HCT116 (cell line): Measurements from ENCODE around the gene CCDC30. TPM values are rescaled to one million over a fixed set of nuclear protein-coding genes. Genes with fewer than 3 reads are reported as not detected.
"Not testable (repeated sequence)": the region's sequence is repeated elsewhere in the genome, so short reads cannot be mapped to it uniquely, and the experiment has no call there.

Source experiments
- ATAC-seq: fragments of 200-7000 bp; cut with Tn5 transposase; 2 replicates; pipeline ENCODE4 v1.9.1; 2020; ENCODE audit warnings: mild to moderate bottlenecking, moderate library complexity
- BruUV-seq: library from RNA; stranded (reverse); fragments of 400-500 nt; replicated peaks from 2 replicates; lab custom pipeline; 2021; lab: Mats Ljungman, UMichigan
- CTCF ChIA-PET: fragments of 300-600 bp; sonication (Branson Sonifier 250); formaldehyde crosslinking; loops from one replicate; lab custom pipeline; 2021; ENCODE audit warnings: antibody characterized with exemption; lab: Charles Lee
- POLR2A ChIA-PET: fragments of 300-600, 350-600 bp; sonication (Branson Sonifier 250); formaldehyde crosslinking; loops from one replicate; lab custom pipeline; 2021; ENCODE audit warnings: antibody characterized with exemption; lab: Charles Lee
- RAD21 ChIA-PET, 2 experiments: fragments of 300-600 bp; sonication (Branson Sonifier 250); formaldehyde crosslinking; loops; one replicate each; lab custom pipeline; 2023; ENCODE audit warnings: low total read pairs in 2 of 2; ENCODE audit not compliant: uncharacterized antibody in 2 of 2, unreplicated experiment in 2 of 2, low non-redundant PET in 1 of 2; lab: Charles Lee
- DNase-seq: peaks from one replicate; pipeline ENCODE4 v3.0.0-alpha.2; 2010; ENCODE audit warnings: low read depth, low spot score
- H2AFZ ChIP-seq: fragments of 200-600 bp; shearing (Covaris generic), sonication (generic); 2 replicates; pipeline ENCODE4 v1.6.1; 2017; ENCODE audit warnings: low read depth, mixed run types, mixed read lengths, antibody characterized with exemption, low read length; ENCODE audit not compliant: poor library complexity, severe bottlenecking
- H3K27ac ChIP-seq: 2 replicates; pipeline ENCODE4 v1.5.1; 2012; ENCODE audit warnings: low read depth, low read length
- H3K27me3 ChIP-seq: fragments of 200-600 bp; sonication (generic); 2 replicates; pipeline ENCODE4 v1.6.1; 2016; ENCODE audit warnings: mixed run types, low read length, mixed read lengths; ENCODE audit not compliant: insufficient read depth
- H3K36me3 ChIP-seq, 2 experiments: fragments of 200-500 bp in 1 of 2; fragments of 200-600 bp in 1 of 2; sonication (Bioruptor generic) in 1 of 2; sonication (generic) in 1 of 2; 2 replicates each; pipeline versions ENCODE4 v1.5.1 to v1.6.1; 2014 to 2016; ENCODE audit warnings: low read length in 2 of 2, inconsistent platforms in 1 of 2, mixed read lengths in 1 of 2, mixed run types in 1 of 2; ENCODE audit not compliant: insufficient read depth in 2 of 2, control insufficient read depth in 1 of 2
- H3K4me1 ChIP-seq, 2 experiments: fragments of 200-600 bp in 1 of 2; sonication (generic) in 1 of 2; 2 replicates each; pipeline versions ENCODE4 v1.5.1 to v1.6.1; 2012 to 2017; ENCODE audit warnings: low read length in 2 of 2, inconsistent platforms in 1 of 2, mild to moderate bottlenecking in 1 of 2, mixed read lengths in 1 of 2, mixed run types in 1 of 2, moderate library complexity in 1 of 2; ENCODE audit not compliant: insufficient read depth in 2 of 2, control insufficient read depth in 1 of 2
- H3K4me2 ChIP-seq: fragments of 200-600 bp; sonication (generic); 2 replicates; pipeline ENCODE4 v1.6.1; 2017; ENCODE audit warnings: mixed run types, low read length, mixed read lengths
- H3K4me3 ChIP-seq, 2 experiments: fragments of 200-600 bp in 1 of 2; sonication (generic) in 1 of 2; replicated peaks in 1 of 2; 2 replicates each; pipeline ENCODE4 v1.5.1; 2011 to 2016; ENCODE audit warnings: low read length in 2 of 2, control low read depth in 1 of 2, low read depth in 1 of 2, mild to moderate bottlenecking in 1 of 2, mixed read lengths in 1 of 2, mixed run types in 1 of 2
- H3K79me2 ChIP-seq: fragments of 200-600 bp; sonication (generic); 2 replicates; pipeline ENCODE4 v1.6.1; 2017; ENCODE audit warnings: mild to moderate bottlenecking, mixed run types, low read length, moderate library complexity, mixed read lengths; ENCODE audit not compliant: insufficient read depth
- H3K9ac ChIP-seq: fragments of 200-600 bp; sonication (generic); 2 replicates; pipeline ENCODE4 v1.6.1; 2016; ENCODE audit warnings: low read length, mixed read lengths
- H3K9me2 ChIP-seq: fragments of 200-600 bp; sonication (generic), shearing (Covaris generic); 2 replicates; pipeline ENCODE4 v1.6.1; 2017; ENCODE audit warnings: mixed run types, mild to moderate bottlenecking, moderate library complexity; ENCODE audit not compliant: insufficient read depth
- H3K9me3 ChIP-seq, 2 experiments: fragments of 200-500 bp in 1 of 2; fragments of 200-600 bp in 1 of 2; sonication (Bioruptor generic) in 1 of 2; sonication (generic) in 1 of 2; 2 replicates each; pipeline ENCODE4 v1.6.1; 2014 to 2017; ENCODE audit warnings: low read length in 2 of 2, mixed read lengths in 2 of 2, inconsistent platforms in 1 of 2, low read depth in 1 of 2, mild to moderate bottlenecking in 1 of 2, mixed run types in 1 of 2, moderate library complexity in 1 of 2; ENCODE audit not compliant: control insufficient read depth in 1 of 2, insufficient read depth in 1 of 2
- H4K20me1 ChIP-seq: fragments of 200-600 bp; sonication (generic), shearing (Covaris generic); 2 replicates; pipeline ENCODE4 v1.6.1; 2017; ENCODE audit warnings: mixed run types, mild to moderate bottlenecking, moderate library complexity; ENCODE audit not compliant: insufficient read depth
- ATF3 ChIP-seq: IDR thresholded peaks from 2 replicates; pipeline ENCODE4 v1.6.1; 2012
- CBX3 ChIP-seq: IDR thresholded peaks from 2 replicates; pipeline ENCODE4 v1.6.1; 2012; ENCODE audit warnings: low read depth
- ELF1 ChIP-seq: IDR thresholded peaks from 2 replicates; pipeline ENCODE4 v1.6.1; 2012; ENCODE audit warnings: low read depth, borderline replicate concordance
- EZH2phosphoT487 ChIP-seq: fragments of 200-600 bp; IDR thresholded peaks from 2 replicates; pipeline ENCODE4 v1.6.1; 2018; ENCODE audit warnings: antibody characterized with exemption, borderline replicate concordance
- JUND ChIP-seq: IDR thresholded peaks from 2 replicates; pipeline ENCODE4 v1.6.1; 2012
- MAX ChIP-seq: IDR thresholded peaks from 2 replicates; pipeline ENCODE4 v1.6.1; 2012
- POLR2A ChIP-seq: IDR thresholded peaks from 2 replicates; pipeline ENCODE4 v1.7.0; 2011; ENCODE audit warnings: borderline replicate concordance; ENCODE audit not compliant: insufficient read depth, insufficient read length; ENCODE audit errors: extremely low read depth
- POLR2AphosphoS5 ChIP-seq: IDR thresholded peaks from 2 replicates; pipeline ENCODE4 v1.6.1; 2011; ENCODE audit warnings: mild to moderate bottlenecking, low read depth, low read length, moderate library complexity
- RAD21 ChIP-seq: IDR thresholded peaks from 2 replicates; pipeline ENCODE4 v1.6.1; 2012; ENCODE audit warnings: low read depth, mild to moderate bottlenecking
- SIN3A ChIP-seq: IDR thresholded peaks from 2 replicates; pipeline ENCODE4 v1.6.1; 2012; ENCODE audit warnings: low read depth
- SP1 ChIP-seq: IDR thresholded peaks from 2 replicates; pipeline ENCODE4 v1.6.1; 2012; ENCODE audit warnings: low read depth
- SRF ChIP-seq: IDR thresholded peaks from 2 replicates; pipeline ENCODE4 v1.6.1; 2012; ENCODE audit warnings: low read depth
- YY1 ChIP-seq: IDR thresholded peaks from 2 replicates; pipeline ENCODE4 v1.6.1; 2011; ENCODE audit warnings: low read length, low read depth, moderate library complexity, mild to moderate bottlenecking; ENCODE audit not compliant: insufficient replicate concordance; ENCODE audit errors: extremely low read depth
- ZFX ChIP-seq: fragments of 450-650 bp; IDR thresholded peaks from 2 replicates; pipeline ENCODE4 v1.6.1; 2017
- ZNF274 ChIP-seq: fragments of 200-500 bp; sonication (Bioruptor generic); IDR thresholded peaks from 2 replicates; pipeline ENCODE4 v1.6.1; 2014; ENCODE audit warnings: mild to moderate bottlenecking, low read depth, low read length, inconsistent platforms
- intact Hi-C: fragments of 100-400 bp; cut with micrococcal nuclease; formaldehyde crosslinking; loops from 2 replicates; pipeline ENCODE4 v1.10.0; 2022
- total RNA-seq: library from RNA; stranded (reverse); gene quantifications from one replicate; pipeline ENCODE4 v1.2.1, GENCODE V29; 2021; ENCODE audit not compliant: unreplicated experiment
- TF ChIP-seq, protein P1 (sequence below), 3 experiments: fragments of 200-600 bp in 1 of 3; sonication (generic) in 1 of 3; IDR thresholded peaks in 2 of 3; conservative IDR thresholded peaks in 1 of 3; 2 replicates each; pipeline ENCODE4 v1.5.1; 2012 to 2017; ENCODE audit warnings: low read depth in 2 of 3, low read length in 2 of 3, antibody characterized with exemption in 1 of 3, borderline replicate concordance in 1 of 3, control low read depth in 1 of 3, mild to moderate bottlenecking in 1 of 3, mixed read lengths in 1 of 3, mixed run types in 1 of 3, moderate library complexity in 1 of 3; ENCODE audit not compliant: insufficient read depth in 1 of 3

Gene CCDC30
- total RNA-seq, 1 experiment from 2014 or later = 2.0 TPM

DNA sequence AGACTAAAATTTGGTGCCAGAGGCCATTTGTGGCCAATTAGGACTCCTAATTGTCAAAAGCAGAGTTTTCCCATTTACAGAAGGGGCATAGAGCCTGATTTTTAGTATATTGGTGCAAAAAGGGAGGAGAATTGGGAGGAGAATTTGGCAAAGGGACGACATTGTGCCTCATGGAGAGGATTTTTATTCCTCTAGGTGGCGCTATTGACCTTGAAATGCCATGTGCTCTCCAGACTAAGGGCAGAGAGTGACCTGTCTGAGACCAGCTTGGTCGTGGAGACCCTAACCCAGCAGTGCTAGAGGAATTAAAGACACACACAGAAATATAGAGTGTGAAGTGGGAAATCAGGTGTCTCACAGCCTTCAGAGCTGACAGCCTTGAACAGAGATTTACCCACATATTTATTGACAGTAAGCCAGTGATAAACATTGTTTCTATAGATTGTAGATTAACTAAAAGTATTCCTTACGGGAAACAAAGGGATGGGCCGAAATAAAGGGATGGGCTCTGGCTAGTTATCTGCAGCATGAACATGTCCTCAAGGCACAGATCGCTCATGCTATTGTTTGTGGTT lies 48.6 kb downstream of the CCDC30 start:
- H3K9me3 ChIP-seq, H3K36me3 ChIP-seq, H3K79me2 ChIP-seq, H3K9me2 ChIP-seq, H3K4me3 ChIP-seq, DNase-seq, intact Hi-C loops, H3K27me3 ChIP-seq, H3K27ac ChIP-seq, H3K4me1 ChIP-seq, POLR2A ChIA-PET, H2AFZ ChIP-seq, H4K20me1 ChIP-seq, CTCF ChIA-PET, RAD21 ChIA-PET, H3K9ac ChIP-seq, H3K4me2 ChIP-seq, BruUV-seq: not testable (repeated sequence)
- TF ChIP-seq, protein P1, sequence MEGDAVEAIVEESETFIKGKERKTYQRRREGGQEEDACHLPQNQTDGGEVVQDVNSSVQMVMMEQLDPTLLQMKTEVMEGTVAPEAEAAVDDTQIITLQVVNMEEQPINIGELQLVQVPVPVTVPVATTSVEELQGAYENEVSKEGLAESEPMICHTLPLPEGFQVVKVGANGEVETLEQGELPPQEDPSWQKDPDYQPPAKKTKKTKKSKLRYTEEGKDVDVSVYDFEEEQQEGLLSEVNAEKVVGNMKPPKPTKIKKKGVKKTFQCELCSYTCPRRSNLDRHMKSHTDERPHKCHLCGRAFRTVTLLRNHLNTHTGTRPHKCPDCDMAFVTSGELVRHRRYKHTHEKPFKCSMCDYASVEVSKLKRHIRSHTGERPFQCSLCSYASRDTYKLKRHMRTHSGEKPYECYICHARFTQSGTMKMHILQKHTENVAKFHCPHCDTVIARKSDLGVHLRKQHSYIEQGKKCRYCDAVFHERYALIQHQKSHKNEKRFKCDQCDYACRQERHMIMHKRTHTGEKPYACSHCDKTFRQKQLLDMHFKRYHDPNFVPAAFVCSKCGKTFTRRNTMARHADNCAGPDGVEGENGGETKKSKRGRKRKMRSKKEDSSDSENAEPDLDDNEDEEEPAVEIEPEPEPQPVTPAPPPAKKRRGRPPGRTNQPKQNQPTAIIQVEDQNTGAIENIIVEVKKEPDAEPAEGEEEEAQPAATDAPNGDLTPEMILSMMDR (IDR thresholded peaks at IDR 0.05 in 2 of 3, conservative IDR thresholded peaks at IDR 0.05 in 1 of 3; ENCODE audit: borderline replicate concordance in 1 of 3, insufficient read depth in 1 of 3, low read depth in 2 of 3, low read length in 2 of 3) = peak; percentile 22 to 60 (median 36); a peak in 5 of 6 replicates
- peak; percentile 65 for TF ChIP-seq RAD21
- ATAC-seq = 0 out of 2 replicates have a peak, but pooled peaks have one; percentile 61

DNA sequence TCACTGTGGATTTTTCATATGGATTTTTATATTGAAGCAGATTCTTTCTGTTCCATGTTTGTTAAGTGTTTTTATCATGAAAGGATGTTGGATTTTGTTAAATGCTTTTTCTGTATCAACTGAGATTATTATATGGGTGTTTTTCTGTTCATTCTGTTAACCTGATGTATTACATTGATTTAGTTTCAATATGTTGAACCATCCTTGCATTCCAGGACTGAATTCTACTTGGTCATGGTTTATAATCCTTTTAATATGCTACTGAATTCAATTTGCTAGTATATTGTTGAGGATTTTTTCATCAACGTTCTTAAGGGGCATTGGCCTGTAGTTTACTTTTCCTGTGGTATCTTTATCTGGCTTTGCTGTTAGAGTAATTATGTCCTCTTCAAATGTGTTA lies 55.8 kb downstream of the CCDC30 start:
- ChIA-PET POLR2A (no interaction called here), RAD21 (no interaction called here), CTCF (no interaction called here)
- H4K20me1 ChIP-seq = no peaks in the 10 kb centered on the region
- no peaks in the 10 kb centered on the region for H3K36me3 ChIP-seq
- H3K79me2 ChIP-seq = no peaks in the 10 kb centered on the region
- DNase-seq (no peak), ATAC-seq (no peak)
- no peak overlapping the region for H3K4me3 ChIP-seq
- no peaks in the 10 kb centered on the region for H3K9me2 ChIP-seq
- intact Hi-C loops = no loop called here
- H3K4me2 ChIP-seq = no peak overlapping the region
- no peak overlapping the region for H3K9ac ChIP-seq
- H3K27ac ChIP-seq = no peak overlapping the region
- no peaks in the 10 kb centered on the region for H3K27me3 ChIP-seq
- H2AFZ ChIP-seq = no peak overlapping the region
- no peaks in the 10 kb centered on the region for H3K4me1 ChIP-seq
- BruUV-seq = no TSS peak
- H3K9me3 ChIP-seq = peaks cover 0 to 5% of the 10 kb centered on the region in 2 experiments; a peak in 2 of 4 replicates
- TF ChIP-seq MAX = no peak
- TF ChIP-seq SP1 = no peak
- no peak for TF ChIP-seq JUND
- no peak for TF ChIP-seq SIN3A
- TF ChIP-seq EZH2phosphoT487 = no peak
- no peak for TF ChIP-seq ELF1
- no peak for TF ChIP-seq ZFX
- no peak for TF ChIP-seq POLR2A
- TF ChIP-seq ATF3 = no peak
- TF ChIP-seq CBX3 = no peak
- TF ChIP-seq SRF = no peak
- TF ChIP-seq RAD21 = no peak
- TF ChIP-seq YY1 = no peak
- no peak for TF ChIP-seq ZNF274
- TF ChIP-seq POLR2AphosphoS5 = no peak
